Gastroesophageal sphincter (tissue), 3 donors: ENCODE data around the gene UBFD1.

Source experiments
- CTCF ChIP-seq, 4 experiments: fragments of 200-600 bp in 2 of 4; fragments of 450-650 bp in 2 of 4; sonication (generic) in 1 of 4; IDR thresholded peaks; one replicate each; pipeline ENCODE4 v1.5.1; 2017 to 2019; ENCODE audit warnings: antibody characterized with exemption in 4 of 4, mild to moderate bottlenecking in 2 of 4, moderate library complexity in 2 of 4
- EP300 ChIP-seq: sonication (generic); formaldehyde crosslinking; IDR thresholded peaks from one replicate; pipeline ENCODE4 v1.6.1; 2017; ENCODE audit warnings: antibody characterized with exemption, mild to moderate bottlenecking
- POLR2A ChIP-seq, 2 donors: fragments of 450-650 bp; IDR thresholded peaks; one replicate each; pipeline ENCODE4 v1.6.1; 2017; ENCODE audit warnings: antibody characterized with exemption in 2 of 2, mild to moderate bottlenecking in 2 of 2, moderate library complexity in 1 of 2
- POLR2AphosphoS5 ChIP-seq: sonication (generic); formaldehyde crosslinking; IDR thresholded peaks from one replicate; pipeline ENCODE4 v1.6.1; 2017; ENCODE audit warnings: antibody characterized with exemption

GRCh38 chr16:23552161-23552560 is 5.4 kb upstream of the UBFD1 start:
- no peak for TF ChIP-seq POLR2AphosphoS5
- no peak for TF ChIP-seq CTCF (IDR thresholded peaks at IDR 0.05)
- TF ChIP-seq EP300 = no peak
- TF ChIP-seq POLR2A (IDR thresholded peaks at IDR 0.05) = no peak
